GM23338 (cell line): ENCODE results near the gene DLX5. TPM values are rescaled to one million over a fixed set of nuclear protein-coding genes. Genes with fewer than 3 reads are reported as not detected.

Source experiments
- ATAC-seq: fragments of 200-7000 bp; cut with Tn5 transposase; 3 replicates; pipeline ENCODE4 v1.9.1; 2020
- DNase-seq: peaks from one replicate; pipeline ENCODE4 v3.0.0-alpha.2; 2015; ENCODE audit warnings: low spot score
- H2AFZ ChIP-seq: fragments of 200-600 bp; sonication (generic); 2 replicates; pipeline ENCODE4 v1.8.0; 2016; ENCODE audit warnings: antibody characterized with exemption, mild to moderate bottlenecking, moderate library complexity
- H3F3A ChIP-seq: fragments of 200-600 bp; sonication (generic); replicated peaks from 2 replicates; pipeline ENCODE4 v1.8.0; 2017; ENCODE audit warnings: antibody characterized with exemption, mixed run types, low read depth
- H3K27ac ChIP-seq: fragments of 200-600 bp; sonication (generic); 2 replicates; pipeline ENCODE4 v1.6.1; 2016; ENCODE audit warnings: low read depth
- H3K27me3 ChIP-seq: fragments of 200-600 bp; sonication (generic); 2 replicates; pipeline ENCODE4 v1.8.0; 2016; ENCODE audit warnings: mild to moderate bottlenecking, mixed run types, moderate library complexity; ENCODE audit not compliant: insufficient read depth
- H3K36me3 ChIP-seq: fragments of 200-600 bp; sonication (generic); 2 replicates; pipeline ENCODE4 v1.8.0; 2016; ENCODE audit warnings: mild to moderate bottlenecking; ENCODE audit not compliant: insufficient read depth
- H3K4me1 ChIP-seq: fragments of 200-600 bp; sonication (generic); 2 replicates; pipeline ENCODE4 v1.8.0; 2016; ENCODE audit warnings: mild to moderate bottlenecking, moderate library complexity; ENCODE audit not compliant: insufficient read depth
- H3K4me2 ChIP-seq: fragments of 200-600 bp; sonication (generic); 2 replicates; pipeline ENCODE4 v1.7.1; 2017; ENCODE audit warnings: mixed run types
- H3K4me3 ChIP-seq: fragments of 200-600 bp; sonication (generic); 2 replicates; pipeline ENCODE4 v1.6.1; 2016; ENCODE audit warnings: mixed run types
- H3K79me2 ChIP-seq: fragments of 200-600 bp; sonication (generic); replicated peaks from 2 replicates; pipeline ENCODE4 v1.8.0; 2017; ENCODE audit warnings: mild to moderate bottlenecking; ENCODE audit not compliant: insufficient read depth
- H3K9me2 ChIP-seq: fragments of 200-600 bp; sonication (generic); 2 replicates; pipeline ENCODE4 v1.8.0; 2017; ENCODE audit not compliant: insufficient read depth
- H4K20me1 ChIP-seq: fragments of 200-600 bp; sonication (generic); replicated peaks from 2 replicates; pipeline ENCODE4 v1.8.0; 2017; ENCODE audit warnings: mild to moderate bottlenecking; ENCODE audit not compliant: insufficient read depth
- H3K27ac Mint-ChIP-seq: 2 replicates; pipeline ENCODE4 v1.8.0; 2020; ENCODE audit warnings: inconsistent platforms, mild to moderate bottlenecking, moderate library complexity, mixed read lengths
- H3K27me3 Mint-ChIP-seq: 3 replicates; pipeline ENCODE4 v1.8.0; 2022; ENCODE audit warnings: low read depth, mild to moderate bottlenecking, moderate library complexity, mixed read lengths, inconsistent platforms; ENCODE audit not compliant: insufficient read depth, poor library complexity
- H3K36me3 Mint-ChIP-seq: 3 replicates; pipeline ENCODE4 v1.8.0; 2021; ENCODE audit warnings: low read depth, mild to moderate bottlenecking, inconsistent platforms, moderate library complexity, mixed read lengths
- H3K4me1 Mint-ChIP-seq: 3 replicates; pipeline ENCODE4 v1.8.0; 2020; ENCODE audit warnings: mild to moderate bottlenecking, inconsistent platforms, mixed read lengths
- H3K4me3 Mint-ChIP-seq: 3 replicates; pipeline ENCODE4 v1.8.0; 2021; ENCODE audit warnings: moderate library complexity, mild to moderate bottlenecking, inconsistent platforms, mixed read lengths
- H3K9me3 Mint-ChIP-seq: 3 replicates; pipeline ENCODE4 v1.8.0; 2020; ENCODE audit warnings: moderate library complexity, mild to moderate bottlenecking, inconsistent platforms, mixed read lengths
- CREB1 ChIP-seq: fragments of 250-450 bp; sonication (Bioruptor Pico); IDR thresholded peaks from 2 replicates; pipeline ENCODE4 v1.5.0; 2020; ENCODE audit warnings: low read depth, mild to moderate bottlenecking, moderate library complexity
- CTCF ChIP-seq, 2 experiments: fragments of 200-600 bp in 1 of 2; sonication (generic) in 1 of 2; conservative IDR thresholded peaks; 2 replicates each; pipeline versions ENCODE4 v1.5.1 to v1.6.1; 2016 to 2017; ENCODE audit warnings: antibody characterized with exemption in 2 of 2, low read depth in 2 of 2, mild to moderate bottlenecking in 2 of 2, moderate library complexity in 1 of 2
- ETS1 ChIP-seq: IDR thresholded peaks from 2 replicates; pipeline ENCODE4 v1.6.1; 2016; ENCODE audit warnings: antibody characterized with exemption
- EZH2 ChIP-seq: fragments of 200-600 bp; sonication (generic); IDR thresholded peaks from one replicate; pipeline ENCODE4 v1.8.0; 2017; ENCODE audit warnings: antibody characterized with exemption, mild to moderate bottlenecking, low read depth; ENCODE audit not compliant: unreplicated experiment
- EZH2phosphoT487 ChIP-seq: fragments of 200-600 bp; sonication (generic); IDR thresholded peaks from one replicate; pipeline ENCODE4 v1.8.1; 2018; ENCODE audit warnings: antibody characterized with exemption; ENCODE audit not compliant: unreplicated experiment
- POLR2AphosphoS5 ChIP-seq: IDR thresholded peaks from 2 replicates; pipeline ENCODE4 v1.6.1; 2016; ENCODE audit warnings: antibody characterized with exemption, low read depth
- REST ChIP-seq: IDR thresholded peaks from one replicate; pipeline ENCODE4 v1.6.1; 2018; ENCODE audit warnings: antibody characterized with exemption; ENCODE audit not compliant: unreplicated experiment
- ZNF331 ChIP-seq: fragments of 250-450 bp; sonication (Bioruptor Pico); IDR thresholded peaks from 2 replicates; pipeline ENCODE4 v1.5.0; 2020; ENCODE audit warnings: low read depth, mild to moderate bottlenecking, moderate library complexity
- ZNF462 ChIP-seq: fragments of 250-450 bp; sonication (Bioruptor Pico); IDR thresholded peaks from 2 replicates; pipeline ENCODE4 v1.5.0; 2020; ENCODE audit warnings: mild to moderate bottlenecking, moderate library complexity
- polyA plus RNA-seq: library from polyadenylated mRNA; unstranded; fragments of >200 nt; fragmentation: Nextera tagmentation; extraction: Ambion mirVana; gene quantifications from 2 replicates; pipeline ENCODE4 v1.2.1, GENCODE V29; 2016
- total RNA-seq: library from RNA; depleted of rRNA; stranded (reverse); fragments of >200 nt; shearing (Covaris generic); gene quantifications from 2 replicates; pipeline ENCODE4 v1.2.3, GENCODE V29; 2014

The DLX5 gene
- total and polyA plus RNA-seq, 2 experiments from 2014 or later, result not detected

- TF ChIP-seq ZNF462 (CRISPR knock-in tag), result no peak
- TF ChIP-seq POLR2AphosphoS5, result no peak
- no peak for TF ChIP-seq CTCF (conservative IDR thresholded peaks at IDR 0.05; ENCODE audit: low read depth in 2 of 2)
- no peak for TF ChIP-seq CREB1 (CRISPR knock-in tag)
Measured at GRCh38 chr7:97064020-97064419, 39.4 kb upstream of the DLX5 start (continued).

GRCh38 chr7:97043281-97043680 is 18.6 kb upstream of the DLX5 start:
- Mint-ChIP-seq H3K9me3 (no peaks in the 10 kb centered on the region; the same call in 2 of the 3 replicates), H3K27ac (no peak overlapping the region), H3K4me1 (no peaks in the 10 kb centered on the region), H3K4me3 (no peak overlapping the region), H3K27me3 (no peaks in the 10 kb centered on the region), H3K36me3 (no peaks in the 10 kb centered on the region)
- Histone ChIP-seq H3K27me3 (no peaks in the 10 kb centered on the region), H3K4me3 (no peak overlapping the region), H4K20me1 (no peaks in the 10 kb centered on the region), H2AFZ (no peak overlapping the region), H3K79me2 (no peaks in the 10 kb centered on the region), H3K4me1 (no peaks in the 10 kb centered on the region), H3F3A (no peaks in the 10 kb centered on the region), H3K4me2 (no peak overlapping the region), H3K36me3 (no peaks in the 10 kb centered on the region), H3K9me2 (peaks cover 8% of the 10 kb centered on the region; the same call in 1 of the 2 replicates), H3K27ac (no peak overlapping the region)
- ATAC-seq (no peak), DNase-seq (no peak)
- TF ChIP-seq CREB1 (CRISPR knock-in tag), result no peak
- no peak for TF ChIP-seq EZH2
- TF ChIP-seq CTCF (conservative IDR thresholded peaks at IDR 0.05; ENCODE audit: low read depth in 2 of 2), result no peak
- TF ChIP-seq ZNF331 (CRISPR knock-in tag), result no peak
- TF ChIP-seq EZH2phosphoT487, result no peak
- TF ChIP-seq REST, result no peak
- TF ChIP-seq POLR2AphosphoS5, result no peak
- TF ChIP-seq ETS1, result no peak
